HepG2 (cell line): Measurements from ENCODE around the gene CREG2. TPM values are rescaled to one million over a fixed set of nuclear protein-coding genes. Genes with fewer than 3 reads are reported as not detected.

Source experiments
- ATF7 ChIP-seq, 2 experiments: fragments of 450-650 bp in 1 of 2; sonication (generic) in 1 of 2; formaldehyde crosslinking in 1 of 2; IDR thresholded peaks; 2 replicates each; pipeline versions ENCODE4 v1.4.0 to v1.6.1; 2016 to 2020; ENCODE audit warnings: antibody characterized with exemption in 1 of 2, mild to moderate bottlenecking in 1 of 2, missing genetic modification reagents in 1 of 2
- CHCHD3 ChIP-seq: sonication (generic); formaldehyde crosslinking; IDR thresholded peaks from 2 replicates; pipeline ENCODE4 v1.8.0; 2022; ENCODE audit warnings: mild to moderate bottlenecking, missing genetic modification reagents, moderate library complexity
- FOXC1 ChIP-seq: sonication (generic); formaldehyde crosslinking; IDR thresholded peaks from 2 replicates; pipeline ENCODE4 v1.8.0; 2022; ENCODE audit warnings: mild to moderate bottlenecking, missing genetic modification reagents, borderline replicate concordance
- HMGXB4 ChIP-seq, 2 experiments: sonication (generic) in 1 of 2; formaldehyde crosslinking in 1 of 2; IDR thresholded peaks; 2 replicates each; pipeline versions ENCODE4 v1.4.0 to v1.6.1; 2018 to 2020; ENCODE audit warnings: missing genetic modification reagents in 2 of 2, borderline replicate concordance in 1 of 2, low read depth in 1 of 2, mild to moderate bottlenecking in 1 of 2, missing biosample characterization in 1 of 2
- HNRNPL ChIP-seq: fragments of 200-400 bp; formaldehyde crosslinking; IDR thresholded peaks from 2 replicates; pipeline ENCODE4 v1.6.1; 2017; ENCODE audit warnings: mild to moderate bottlenecking, low read depth, low read length
- NR0B2 ChIP-seq: sonication (generic); formaldehyde crosslinking; IDR thresholded peaks from 2 replicates; pipeline ENCODE4 v1.4.0; 2020; ENCODE audit warnings: mild to moderate bottlenecking, missing genetic modification reagents
- RNF2 ChIP-seq: fragments of 450-650 bp; conservative IDR thresholded peaks from 2 replicates; pipeline ENCODE4 v1.6.1; 2016; ENCODE audit warnings: low read depth
- SAP130 ChIP-seq: IDR thresholded peaks from 2 replicates; pipeline ENCODE4 v1.6.1; 2016; ENCODE audit warnings: low read depth
- SIN3A ChIP-seq: IDR thresholded peaks from 2 replicates; pipeline ENCODE4 v1.6.1; 2011; ENCODE audit warnings: low read depth, mild to moderate bottlenecking, control low read depth, low read length, borderline replicate concordance
- SYNCRIP ChIP-seq: fragments of 200-400 bp; formaldehyde crosslinking; IDR thresholded peaks from 2 replicates; pipeline ENCODE4 v1.6.1; 2018; ENCODE audit warnings: mild to moderate bottlenecking, low read depth, low read length; ENCODE audit not compliant: insufficient read depth
- TMF1 ChIP-seq: sonication (generic); formaldehyde crosslinking; IDR thresholded peaks from 2 replicates; pipeline ENCODE4 v1.8.1; 2022; ENCODE audit warnings: low read depth, missing genetic modification reagents
- TOPORS ChIP-seq: sonication (generic); formaldehyde crosslinking; IDR thresholded peaks from 2 replicates; pipeline ENCODE4 v1.8.0; 2023; ENCODE audit warnings: mild to moderate bottlenecking, missing genetic modification reagents
- ZFP91 ChIP-seq: sonication (generic); formaldehyde crosslinking; IDR thresholded peaks from 2 replicates; pipeline ENCODE4 v1.9.0; 2022; ENCODE audit warnings: missing genetic modification reagents, mild to moderate bottlenecking, borderline replicate concordance
- ZNF142 ChIP-seq: sonication (generic); formaldehyde crosslinking; IDR thresholded peaks from 2 replicates; pipeline ENCODE4 v1.4.0; 2020; ENCODE audit warnings: missing genetic modification reagents
- ZNF570 ChIP-seq: sonication (generic); formaldehyde crosslinking; IDR thresholded peaks from 2 replicates; pipeline ENCODE4 v1.4.0; 2020; ENCODE audit warnings: mild to moderate bottlenecking, missing genetic modification reagents, borderline replicate concordance
- polyA plus RNA-seq, 8 experiments: library from polyadenylated mRNA; depleted of rRNA in 3 of 8; stranded (reverse) in 7 of 8; unstranded in 1 of 8; fragments of >200 nt; fragmentation: Illumina TruSeq in 4 of 8; extraction: Trizol in 4 of 8; gene quantifications; 2 replicates each; pipeline versions ENCODE4 v1.2.1 to v1.2.3, GENCODE V29; 2011 to 2016; ENCODE audit warnings: low read depth in 4 of 8, missing spikeins in 1 of 8, mixed read lengths in 1 of 8; ENCODE audit not compliant: insufficient read depth in 1 of 8
- total RNA-seq, 5 experiments: library from RNA; depleted of rRNA; stranded (reverse); fragments of >200 nt; fragmentation: Illumina TruSeq; extraction: Trizol; gene quantifications; 2 replicates each; pipeline ENCODE4 v1.2.3, GENCODE V29; 2016; ENCODE audit warnings: low read depth in 1 of 5

The CREG2 gene
- total and polyA plus RNA-seq, 2 of the 13 experiments (the other 11 are each of a cell fraction or from before 2014, with no cell fraction given), result 0.18 to 0.26 TPM

- TF ChIP-seq ZNF142 (CRISPR knock-in tag) (peak; percentile 30), SYNCRIP (0 out of 2 replicates have a peak, but pooled peaks have one; percentile 12), HNRNPL (no peak), TOPORS (CRISPR knock-in tag) (no peak; the same call in 1 of the 2 replicates), RNF2 (peak; percentile 93; the same call in 1 of the 2 replicates), CHCHD3 (CRISPR knock-in tag) (no peak), HMGXB4 (CRISPR knock-in tag; IDR thresholded peaks at IDR 0.05; ENCODE audit: borderline replicate concordance in 1 of 2, low read depth in 1 of 2) (no peak), SIN3A (peak; percentile 22; the same call in 1 of the 2 replicates), ATF7 (IDR thresholded peaks at IDR 0.05) (no peak), ATF7 (CRISPR knock-in tag; IDR thresholded peaks at IDR 0.05) (peak; percentile 32; the same call in 1 of the 2 replicates), ZFP91 (CRISPR knock-in tag) (no peak; the same call in 1 of the 2 replicates), NR0B2 (CRISPR knock-in tag) (peak; percentile 25; the same call in 1 of the 2 replicates), TMF1 (CRISPR knock-in tag) (0 out of 2 replicates have a peak, but pooled peaks have one; percentile 20), SAP130 (CRISPR knock-in tag) (0 out of 2 replicates have a peak, but pooled peaks have one; percentile 0), ZNF570 (CRISPR knock-in tag) (0 out of 2 replicates have a peak, but pooled peaks have one; percentile 79), FOXC1 (CRISPR knock-in tag) (peak; percentile 36; the same call in 1 of the 2 replicates)
Observed at GRCh38 chr2:101307950-101308431, 79.3 kb downstream of the CREG2 start (continued).
